Right lobe of liver (tissue), 4 donors: ENCODE data around the gene THRA.

Experiments
- CTCF ChIP-seq, 4 donors: fragments of 200-600 bp in 3 of 4; fragments of 450-650 bp in 1 of 4; IDR thresholded peaks; one replicate each; pipeline versions ENCODE4 v1.5.1 to v1.8.0; 2016 to 2022; ENCODE audit warnings: antibody characterized with exemption in 4 of 4, mild to moderate bottlenecking in 2 of 4
- POLR2A ChIP-seq: fragments of 450-650 bp; IDR thresholded peaks from one replicate; pipeline ENCODE4 v1.6.1; 2017; ENCODE audit warnings: antibody characterized with exemption, mild to moderate bottlenecking
- donor health status: DM: no; HTN: no; CAD: no.
- donor health status: DM: no; HTN: no; CAD: no.
- donor health status: DM: no; HTN: yes; CAD: no.

DNA sequence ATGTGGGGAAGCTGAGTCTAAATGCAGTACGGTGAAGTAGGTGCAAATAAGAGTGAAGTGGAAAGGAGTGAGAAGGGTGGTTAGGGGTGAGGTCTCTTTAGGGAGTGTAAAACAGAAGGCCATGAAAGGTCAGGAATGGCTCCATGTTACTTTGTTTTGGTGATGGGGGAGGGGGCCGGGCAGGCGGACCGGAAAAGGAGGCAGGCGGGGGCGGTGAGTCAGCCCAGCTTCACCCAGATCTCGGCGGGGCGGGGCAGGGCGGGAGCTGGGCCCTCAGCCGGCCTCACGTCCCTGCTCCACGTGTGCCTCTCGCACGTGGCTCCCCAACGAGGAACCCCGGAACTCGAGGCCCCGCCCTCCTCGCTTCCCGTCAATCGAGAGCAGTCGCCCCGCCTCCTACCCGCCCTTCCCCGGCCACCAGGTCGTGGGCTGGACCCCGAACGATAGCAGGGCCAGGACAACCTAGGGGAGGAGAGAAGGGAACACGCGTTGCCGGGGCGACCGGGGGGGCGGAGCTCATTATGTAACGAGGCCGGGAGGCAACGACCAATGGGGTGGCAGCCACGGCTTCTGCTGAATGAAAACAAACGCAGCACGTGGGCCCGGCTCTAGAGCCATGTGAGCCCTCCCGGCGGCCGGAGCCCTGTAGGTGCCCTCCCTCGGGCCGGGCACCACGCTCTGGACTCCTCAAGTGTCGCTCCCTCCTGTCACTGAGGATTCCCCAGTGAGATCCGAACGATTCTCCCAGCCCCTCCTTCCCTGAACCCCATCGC lies 36.3 kb downstream of the THRA start:
- TF ChIP-seq POLR2A (peak; percentile 98), CTCF (IDR thresholded peaks at IDR 0.05) (no peak)
